OCI-LY1 (cell line): ENCODE measurements around the gene ENPP7.

Source experiments
- H2AFZ ChIP-seq: fragments of 200-600 bp; sonication (generic), shearing (Covaris generic); 2 replicates; pipeline ENCODE4 v1.6.0; 2014; ENCODE audit warnings: antibody characterized with exemption, mild to moderate bottlenecking, low read length
- H3F3A ChIP-seq: fragments of 200-600 bp; sonication (generic), shearing (Covaris generic); 2 replicates; pipeline ENCODE4 v1.6.0; 2014; ENCODE audit warnings: mild to moderate bottlenecking, antibody characterized with exemption, low read length, moderate library complexity; ENCODE audit not compliant: insufficient read depth
- H3K27ac ChIP-seq: fragments of 200-600 bp; sonication (generic); 2 replicates; pipeline ENCODE4 v1.5.1; 2014; ENCODE audit warnings: low read length, mixed run types, mild to moderate bottlenecking, low read depth; ENCODE audit not compliant: poor library complexity, severe bottlenecking
- H3K27me3 ChIP-seq: fragments of 200-600 bp; sonication (generic); 2 replicates; pipeline ENCODE4 v1.6.0; 2014; ENCODE audit warnings: antibody characterized with exemption, mild to moderate bottlenecking, low read length, moderate library complexity; ENCODE audit not compliant: insufficient read depth
- H3K36me3 ChIP-seq: fragments of 200-600 bp; sonication (generic); 2 replicates; pipeline ENCODE4 v1.6.1; 2014; ENCODE audit warnings: mild to moderate bottlenecking, antibody characterized with exemption, low read length, moderate library complexity, mixed read lengths; ENCODE audit not compliant: insufficient read depth
- H3K4me1 ChIP-seq: fragments of 200-600 bp; sonication (generic); 2 replicates; pipeline ENCODE4 v1.5.1; 2014; ENCODE audit warnings: mild to moderate bottlenecking, low read length, moderate library complexity; ENCODE audit not compliant: insufficient read depth, severe bottlenecking
- H3K4me2 ChIP-seq: fragments of 200-600 bp; sonication (generic), shearing (Covaris generic); 2 replicates; pipeline ENCODE4 v1.6.1; 2014; ENCODE audit warnings: low read length
- H3K4me3 ChIP-seq: fragments of 200-600 bp; sonication (generic); 2 replicates; pipeline ENCODE4 v1.5.1; 2014; ENCODE audit warnings: low read length, low read depth, mild to moderate bottlenecking, mixed read lengths; ENCODE audit not compliant: poor library complexity, severe bottlenecking
- H3K79me2 ChIP-seq: fragments of 200-600 bp; shearing (Covaris generic); 2 replicates; pipeline ENCODE4 v1.6.1; 2016; ENCODE audit warnings: mixed run types, low read length, mixed read lengths; ENCODE audit not compliant: insufficient read depth
- H3K9ac ChIP-seq: fragments of 200-600 bp; sonication (generic), shearing (Covaris generic); 2 replicates; pipeline ENCODE4 v1.6.1; 2014; ENCODE audit warnings: mild to moderate bottlenecking, low read length, mixed read lengths
- H3K9me2 ChIP-seq: fragments of 200-600 bp; sonication (generic), shearing (Covaris generic); 2 replicates; pipeline ENCODE4 v1.6.1; 2014; ENCODE audit warnings: low read depth, mild to moderate bottlenecking, low read length, mixed read lengths
- H3K9me3 ChIP-seq: fragments of 200-600 bp; shearing (Covaris generic); 2 replicates; pipeline ENCODE4 v1.6.1; 2014; ENCODE audit warnings: low read length, mixed read lengths
- H4K20me1 ChIP-seq: fragments of 200-600 bp; sonication (generic), shearing (Covaris generic); 2 replicates; pipeline ENCODE4 v1.6.0; 2016; ENCODE audit warnings: mild to moderate bottlenecking, low read length; ENCODE audit not compliant: insufficient read depth
- EZH2 ChIP-seq: fragments of 200-600 bp; sonication (generic), shearing (Covaris generic); IDR thresholded peaks from 2 replicates; pipeline ENCODE4 v1.8.0; 2017; ENCODE audit warnings: borderline replicate concordance, mixed run types, mild to moderate bottlenecking, antibody characterized with exemption, low read length, moderate library complexity, mixed read lengths
- TF ChIP-seq, protein P1 (sequence below): fragments of 200-600 bp; sonication (generic), shearing (Covaris generic); IDR thresholded peaks from 2 replicates; pipeline ENCODE4 v1.5.1; 2017; ENCODE audit warnings: mild to moderate bottlenecking, antibody characterized with exemption, low read length, moderate library complexity, mixed read lengths

Gene ENPP7

DNA sequence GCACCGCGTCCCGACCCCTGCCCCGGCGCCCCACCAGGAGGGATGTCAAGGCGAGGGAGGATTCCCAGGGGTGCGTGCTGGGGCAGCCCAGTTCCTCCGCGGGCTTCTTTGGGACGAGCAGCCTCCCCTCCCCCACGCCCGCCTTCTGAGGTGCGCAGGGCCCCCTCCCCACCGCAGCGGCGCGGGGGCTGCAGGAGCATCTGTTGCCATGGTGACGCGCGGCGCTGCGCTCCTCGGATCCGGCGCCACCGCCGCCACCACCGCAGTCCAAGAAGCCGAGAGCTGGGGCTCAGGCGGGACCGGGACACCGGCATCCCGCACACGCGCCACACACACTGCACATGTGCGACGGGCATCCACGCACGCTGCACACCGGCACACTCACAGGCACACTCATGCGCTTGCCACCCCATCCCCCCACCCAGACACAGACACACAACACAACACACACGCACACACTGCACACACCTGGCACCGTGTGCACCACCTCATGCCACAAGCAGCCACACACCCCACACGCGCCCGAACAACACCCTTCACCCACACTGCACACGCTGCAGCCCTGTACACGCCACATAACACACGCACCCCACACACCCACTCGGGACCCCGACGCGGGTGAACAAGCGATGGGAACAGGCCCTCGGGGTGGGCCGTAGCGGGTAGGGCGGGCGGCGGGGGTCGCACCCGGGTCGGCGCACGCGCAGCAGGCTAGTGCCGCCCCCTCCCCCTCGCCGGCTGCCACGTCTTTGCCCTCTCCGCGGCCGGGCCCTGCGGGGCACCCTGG lies 17.0 kb downstream of the ENPP7 start:
- Histone ChIP-seq H2AFZ (no peak overlapping the region), H3F3A (no peaks in the 10 kb centered on the region), H3K9me2 (no peaks in the 10 kb centered on the region), H3K79me2 (no peaks in the 10 kb centered on the region), H3K4me2 (no peak overlapping the region), H4K20me1 (no peaks in the 10 kb centered on the region), H3K36me3 (no peaks in the 10 kb centered on the region), H3K4me1 (no peaks in the 10 kb centered on the region), H3K27ac (no peak overlapping the region), H3K27me3 (peaks cover 2% of the 10 kb centered on the region; the same call in 1 of the 2 replicates), H3K9me3 (no peaks in the 10 kb centered on the region), H3K4me3 (no peak overlapping the region), H3K9ac (no peak overlapping the region)
- TF ChIP-seq EZH2 = no peak
- TF ChIP-seq, protein P1, sequence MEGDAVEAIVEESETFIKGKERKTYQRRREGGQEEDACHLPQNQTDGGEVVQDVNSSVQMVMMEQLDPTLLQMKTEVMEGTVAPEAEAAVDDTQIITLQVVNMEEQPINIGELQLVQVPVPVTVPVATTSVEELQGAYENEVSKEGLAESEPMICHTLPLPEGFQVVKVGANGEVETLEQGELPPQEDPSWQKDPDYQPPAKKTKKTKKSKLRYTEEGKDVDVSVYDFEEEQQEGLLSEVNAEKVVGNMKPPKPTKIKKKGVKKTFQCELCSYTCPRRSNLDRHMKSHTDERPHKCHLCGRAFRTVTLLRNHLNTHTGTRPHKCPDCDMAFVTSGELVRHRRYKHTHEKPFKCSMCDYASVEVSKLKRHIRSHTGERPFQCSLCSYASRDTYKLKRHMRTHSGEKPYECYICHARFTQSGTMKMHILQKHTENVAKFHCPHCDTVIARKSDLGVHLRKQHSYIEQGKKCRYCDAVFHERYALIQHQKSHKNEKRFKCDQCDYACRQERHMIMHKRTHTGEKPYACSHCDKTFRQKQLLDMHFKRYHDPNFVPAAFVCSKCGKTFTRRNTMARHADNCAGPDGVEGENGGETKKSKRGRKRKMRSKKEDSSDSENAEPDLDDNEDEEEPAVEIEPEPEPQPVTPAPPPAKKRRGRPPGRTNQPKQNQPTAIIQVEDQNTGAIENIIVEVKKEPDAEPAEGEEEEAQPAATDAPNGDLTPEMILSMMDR = no peak

DNA sequence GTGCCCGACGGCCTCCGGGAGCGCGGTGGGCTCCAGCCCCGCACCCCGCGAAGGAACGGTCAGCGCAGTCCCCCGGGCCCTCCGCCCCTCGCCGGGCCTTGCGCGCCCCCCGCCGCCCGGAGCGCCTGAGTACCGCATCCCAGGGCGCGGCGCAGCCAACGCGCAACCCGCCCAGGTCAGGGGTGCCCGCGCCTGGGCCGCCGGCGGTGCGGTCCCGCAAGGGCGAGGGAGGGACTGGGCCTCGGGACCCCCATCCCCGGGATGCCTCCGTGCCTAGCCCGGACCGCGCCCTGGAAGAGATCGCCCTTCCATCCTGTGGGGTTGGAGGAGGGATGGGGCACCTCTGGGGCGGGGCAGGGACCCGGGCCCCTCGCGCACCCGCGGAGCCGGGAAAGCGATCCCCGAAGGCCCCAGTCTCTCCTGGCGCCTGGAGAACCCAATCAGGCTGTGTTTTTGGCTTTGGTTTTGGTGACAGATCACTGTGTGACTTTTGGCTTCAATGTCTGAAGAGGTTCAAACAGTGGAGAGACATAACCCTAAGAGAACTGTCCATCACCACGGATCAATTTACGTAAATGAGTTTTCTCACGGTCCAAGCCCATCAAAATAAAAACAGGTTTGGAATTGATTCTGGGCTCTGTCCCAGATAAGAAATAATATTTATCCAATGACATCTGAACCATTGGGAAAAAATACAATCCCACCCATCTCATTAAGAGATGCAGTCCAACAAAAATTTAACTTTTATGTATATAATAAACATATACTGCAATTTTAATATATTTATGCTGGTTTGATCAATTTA lies 17.8 kb downstream of the ENPP7 start:
- no peaks in the 10 kb centered on the region for H3K9me2 ChIP-seq
- H3K27me3 ChIP-seq = no peaks in the 10 kb centered on the region; the same call in 1 of the 2 replicates
- H3K27ac ChIP-seq = no peak overlapping the region
- no peaks in the 10 kb centered on the region for H3K4me1 ChIP-seq
- no peaks in the 10 kb centered on the region for H3K36me3 ChIP-seq
- H3K4me2 ChIP-seq = no peak overlapping the region
- H3F3A ChIP-seq = no peaks in the 10 kb centered on the region
- H3K9me3 ChIP-seq = no peaks in the 10 kb centered on the region
- H4K20me1 ChIP-seq = no peaks in the 10 kb centered on the region
- H3K79me2 ChIP-seq = no peaks in the 10 kb centered on the region
- H2AFZ ChIP-seq = no peak overlapping the region
- no peak overlapping the region for H3K9ac ChIP-seq
- no peak overlapping the region for H3K4me3 ChIP-seq
- TF ChIP-seq, protein P1 = no peak
- no peak for TF ChIP-seq EZH2

DNA sequence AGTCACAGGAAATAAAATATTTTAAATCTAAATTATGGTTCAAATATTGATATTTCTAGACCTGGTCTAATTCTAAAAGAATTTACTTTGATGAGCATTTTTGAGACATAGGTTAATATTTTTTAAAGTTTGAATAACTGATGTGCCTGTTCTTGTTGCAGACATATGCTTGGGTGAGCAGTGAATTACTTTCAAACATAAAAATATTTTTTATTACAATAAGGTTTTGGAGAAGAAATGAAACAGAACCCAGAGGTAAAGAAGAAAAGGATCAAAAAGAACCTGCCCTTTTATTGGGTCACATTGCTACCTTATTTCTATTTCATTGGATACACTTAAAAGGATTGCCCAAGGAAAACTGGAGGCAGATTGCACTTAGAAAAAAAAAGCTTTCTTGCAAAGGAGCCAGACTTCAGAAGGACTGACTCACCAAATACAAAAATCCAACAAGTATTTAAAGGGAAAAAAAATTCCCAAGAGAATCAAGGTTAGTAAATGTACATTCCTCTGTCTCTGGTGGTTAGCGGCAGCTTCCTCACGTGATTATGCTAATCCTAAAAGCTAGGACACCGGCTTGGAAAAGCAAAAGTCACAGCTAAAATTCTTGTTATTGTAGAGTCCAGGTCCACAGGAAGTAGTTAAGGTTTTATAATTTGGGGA lies 18.5 kb downstream of the ENPP7 start:
- no peak overlapping the region for H3K9ac ChIP-seq
- H3F3A ChIP-seq = no peaks in the 10 kb centered on the region
- no peak overlapping the region for H3K4me2 ChIP-seq
- no peak overlapping the region for H3K27ac ChIP-seq
- H3K9me3 ChIP-seq = no peaks in the 10 kb centered on the region
- H3K4me1 ChIP-seq = no peaks in the 10 kb centered on the region
- no peaks in the 10 kb centered on the region for H3K79me2 ChIP-seq
- no peaks in the 10 kb centered on the region for H3K36me3 ChIP-seq
- H3K27me3 ChIP-seq = no peaks in the 10 kb centered on the region; the same call in 1 of the 2 replicates
- H2AFZ ChIP-seq = no peak overlapping the region
- TF ChIP-seq, protein P1 = no peak
- TF ChIP-seq EZH2 = no peak
- no peaks in the 10 kb centered on the region for H4K20me1 ChIP-seq
- no peaks in the 10 kb centered on the region for H3K9me2 ChIP-seq
- H3K4me3 ChIP-seq = no peak overlapping the region
